Mucosa of stomach (tissue), 1 donor: ENCODE data around the gene KCNK15.
"Not testable (repeated sequence)": the region's sequence is repeated elsewhere in the genome, so short reads cannot be mapped to it uniquely, and the experiment has no call there.

ENCODE experiments used
- H3K27me3 ChIP-seq: one replicate; pipeline ENCODE4 v1.7.0; 2013; ENCODE audit warnings: mild to moderate bottlenecking, low read length; ENCODE audit not compliant: control insufficient read depth, insufficient read depth
- H3K36me3 ChIP-seq: one replicate; pipeline ENCODE4 v1.7.0; 2013; ENCODE audit warnings: low read length; ENCODE audit not compliant: control insufficient read depth, insufficient read depth
- H3K4me1 ChIP-seq: one replicate; pipeline ENCODE4 v1.7.0; 2013; ENCODE audit warnings: mild to moderate bottlenecking, low read length; ENCODE audit not compliant: control insufficient read depth, insufficient read depth
- H3K4me3 ChIP-seq: one replicate; pipeline ENCODE4 v1.7.0; 2013; ENCODE audit warnings: low read length
- H3K9ac ChIP-seq: one replicate; pipeline ENCODE4 v1.7.0; 2013; ENCODE audit warnings: mild to moderate bottlenecking, low read length, moderate library complexity
- H3K9me3 ChIP-seq: one replicate; pipeline ENCODE4 v1.7.0; 2013; ENCODE audit warnings: mild to moderate bottlenecking, low read length, moderate library complexity; ENCODE audit not compliant: control insufficient read depth
- donor health status: Pancreatic carcinoma.

The KCNK15 gene

GRCh38 chr20:44756011-44756688 lies 10.5 kb downstream of the KCNK15 start:
- Histone ChIP-seq H3K4me3 (no peak overlapping the region), H3K36me3 (no peaks in the 10 kb centered on the region), H3K4me1 (no peaks in the 10 kb centered on the region), H3K9me3 (no peaks in the 10 kb centered on the region), H3K9ac (no peak overlapping the region), H3K27me3 (peaks cover 33% of the 10 kb centered on the region)

- no peak overlapping the region for H3K4me3 ChIP-seq
- H3K36me3 ChIP-seq = no peaks in the 10 kb centered on the region
These were observed 11.3 kb downstream of the KCNK15 start for GRCh38 chr20:44756956-44757355.

GRCh38 chr20:44758247-44759101 lies 12.8 kb downstream of the KCNK15 start:
- Histone ChIP-seq H3K27me3 (peaks cover 13% of the 10 kb centered on the region), H3K4me1 (no peaks in the 10 kb centered on the region), H3K4me3 (no peak overlapping the region), H3K9me3 (no peaks in the 10 kb centered on the region), H3K36me3 (no peaks in the 10 kb centered on the region), H3K9ac (no peak overlapping the region)

More at GRCh38 chr20:44756956-44757355, 11.3 kb downstream of the KCNK15 start:
- Histone ChIP-seq H3K9ac (no peak overlapping the region), H3K4me1 (no peaks in the 10 kb centered on the region), H3K9me3 (no peaks in the 10 kb centered on the region), H3K27me3 (peaks cover 25% of the 10 kb centered on the region)

GRCh38 chr20:44759595-44759994 lies 13.9 kb downstream of the KCNK15 start:
- no peaks in the 10 kb centered on the region for H3K9me3 ChIP-seq
- no peaks in the 10 kb centered on the region for H3K4me1 ChIP-seq
- peaks cover 11% of the 10 kb centered on the region for H3K27me3 ChIP-seq
- H3K36me3 ChIP-seq = no peaks in the 10 kb centered on the region
- H3K4me3 ChIP-seq = no peak overlapping the region
- H3K9ac ChIP-seq = no peak overlapping the region

GRCh38 chr20:44761423-44761822 lies 15.8 kb downstream of the KCNK15 start:
- H3K4me3 ChIP-seq = no peak overlapping the region
- peaks cover 11% of the 10 kb centered on the region for H3K27me3 ChIP-seq
- H3K9ac ChIP-seq = no peak overlapping the region
- peaks cover 10% of the 10 kb centered on the region for H3K4me1 ChIP-seq
- H3K9me3 ChIP-seq = no peaks in the 10 kb centered on the region
- no peaks in the 10 kb centered on the region for H3K36me3 ChIP-seq

- no peak overlapping the region for H3K4me3 ChIP-seq
- H3K36me3 ChIP-seq = no peaks in the 10 kb centered on the region
- H3K4me1 ChIP-seq = peaks cover 11% of the 10 kb centered on the region
- no peak overlapping the region for H3K9ac ChIP-seq
- peaks cover 9% of the 10 kb centered on the region for H3K27me3 ChIP-seq
- no peaks in the 10 kb centered on the region for H3K9me3 ChIP-seq
These were observed 16.9 kb downstream of the KCNK15 start for GRCh38 chr20:44762466-44763140.

- not testable (repeated sequence) for H3K9ac ChIP-seq, H3K4me3 ChIP-seq, H3K36me3 ChIP-seq, H3K27me3 ChIP-seq, H3K9me3 ChIP-seq
- H3K4me1 ChIP-seq = peaks cover 11% of the 10 kb centered on the region
These were observed 18.1 kb downstream of the KCNK15 start for GRCh38 chr20:44763798-44764197.

- Histone ChIP-seq H3K36me3 (no peaks in the 10 kb centered on the region), H3K4me1 (peaks cover 11% of the 10 kb centered on the region), H3K9me3 (no peaks in the 10 kb centered on the region), H3K4me3 (no peak overlapping the region), H3K9ac (no peak overlapping the region), H3K27me3 (no peaks in the 10 kb centered on the region)
These were observed 19.4 kb downstream of the KCNK15 start for GRCh38 chr20:44765091-44765490.

GRCh38 chr20:44765701-44766347 lies 20.2 kb downstream of the KCNK15 start:
- Histone ChIP-seq H3K27me3 (no peaks in the 10 kb centered on the region), H3K4me1 (peaks cover 11% of the 10 kb centered on the region), H3K9ac (no peak overlapping the region), H3K9me3 (no peaks in the 10 kb centered on the region), H3K4me3 (no peak overlapping the region), H3K36me3 (no peaks in the 10 kb centered on the region)

- peaks cover 11% of the 10 kb centered on the region for H3K4me1 ChIP-seq
- H3K27me3 ChIP-seq = no peaks in the 10 kb centered on the region
- no peak overlapping the region for H3K4me3 ChIP-seq
- H3K9me3 ChIP-seq = no peaks in the 10 kb centered on the region
- H3K9ac ChIP-seq = no peak overlapping the region
- H3K36me3 ChIP-seq = no peaks in the 10 kb centered on the region
These were observed 22.6 kb downstream of the KCNK15 start for GRCh38 chr20:44768256-44768655.

- Histone ChIP-seq H3K27me3 (no peaks in the 10 kb centered on the region), H3K9ac (no peak overlapping the region)
These were observed 23.3 kb downstream of the KCNK15 start for GRCh38 chr20:44768854-44769480.

More at GRCh38 chr20:44768854-44769480, 23.3 kb downstream of the KCNK15 start:
- Histone ChIP-seq H3K9me3 (no peaks in the 10 kb centered on the region), H3K4me1 (peaks cover 11% of the 10 kb centered on the region), H3K36me3 (no peaks in the 10 kb centered on the region), H3K4me3 (no peak overlapping the region)
